ENCODE results near the gene CCDC43. TPM values are rescaled to one million over a fixed set of nuclear protein-coding genes. Genes with fewer than 3 reads are reported as not detected.
"Not testable (repeated sequence)": the region's sequence is repeated elsewhere in the genome, so short reads cannot be mapped to it uniquely, and the experiment has no call there.

The CCDC43 gene
- total RNA-seq, 1 experiment from 2014 or later, result 34.3 TPM

DNA sequence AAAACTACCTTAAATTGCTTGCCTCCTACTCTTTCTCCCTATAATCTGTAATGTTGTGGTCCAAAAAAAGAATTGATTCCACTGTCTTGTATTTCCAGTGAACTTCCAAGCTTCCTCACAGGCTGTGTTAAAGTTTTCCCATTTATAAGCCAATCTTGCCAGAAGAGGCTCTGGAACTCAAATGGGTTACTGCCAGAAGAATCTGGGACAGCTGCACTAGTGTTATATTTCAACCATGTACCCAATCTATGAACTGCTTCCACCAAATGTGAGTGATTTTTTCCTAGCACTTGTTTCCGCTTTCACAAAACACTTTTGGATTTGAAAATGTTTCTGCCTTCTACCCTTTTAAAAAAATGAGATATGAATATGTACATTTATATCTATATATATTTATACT, 1.8 kb downstream of the CCDC43 start:
- Histone ChIP-seq H2AFZ (ENCODE audit: low read length) (no peak overlapping the region), H4K5ac (ENCODE audit: insufficient read length, low read depth, low read length) (no peak overlapping the region), H3K27ac (ENCODE audit: insufficient read length, low read depth, low read length) (no peak overlapping the region), H3K9me3 (ENCODE audit: control insufficient read depth, low read depth, low read length) (no peaks in the 10 kb centered on the region), H3K4me2 (ENCODE audit: insufficient read depth, insufficient read length, low read length) (no peak overlapping the region), H3T11ph (ENCODE audit: low read length) (no peak overlapping the region), H3K79me1 (ENCODE audit: insufficient read depth, low read depth, low read length, poor library complexity, severe bottlenecking) (peaks cover 2% of the 10 kb centered on the region), H3K23ac (ENCODE audit: insufficient read length, low read depth, low read length) (no peak overlapping the region), H3K4me1 (ENCODE audit: insufficient read depth, low read length) (no peaks in the 10 kb centered on the region), H2BK120ac (ENCODE audit: low read depth, low read length, poor library complexity, severe bottlenecking) (no peak overlapping the region), H4K20me1 (ENCODE audit: control insufficient read depth, insufficient read depth, insufficient read length) (no peaks in the 10 kb centered on the region), H2AK5ac (ENCODE audit: insufficient read length, low read length) (no peak overlapping the region), H2BK12ac (ENCODE audit: insufficient read length, low read depth, low read length) (no peak overlapping the region), H3K79me2 (ENCODE audit: insufficient read depth, low read length) (peaks cover 5% of the 10 kb centered on the region; the same call in 1 of the 2 replicates), H3K18ac (ENCODE audit: insufficient read length, low read depth, low read length) (no peak overlapping the region), H3K14ac (ENCODE audit: insufficient read depth, low read length) (no peak overlapping the region), H2BK15ac (ENCODE audit: low read depth, low read length) (no peak overlapping the region), H2BK5ac (ENCODE audit: insufficient read length, low read length) (no peak overlapping the region), H4K91ac (ENCODE audit: insufficient read length, low read depth, low read length) (no peak overlapping the region), H2BK20ac (ENCODE audit: low read depth, low read length, poor library complexity, severe bottlenecking) (no peak overlapping the region), H3K23me2 (ENCODE audit: insufficient read length, low read depth, low read length, poor library complexity, severe bottlenecking) (peaks cover 9% of the 10 kb centered on the region), H3K9ac (ENCODE audit: extremely low read depth, insufficient read length, low read length) (no peak overlapping the region), H3K56ac (ENCODE audit: insufficient read length, low read depth, low read length) (no peak overlapping the region), H3K27me3 (ENCODE audit: insufficient read depth, low read length) (no peaks in the 10 kb centered on the region), H3K4ac (ENCODE audit: low read depth, low read length) (no peak overlapping the region), H4K8ac (replicated peaks; ENCODE audit: insufficient read length, low read depth, low read length) (no peak overlapping the region)
- Mint-ChIP-seq H3K4me3 (no peak overlapping the region; a peak in 1 of 5 replicates), H3K27ac (no peak overlapping the region), H3K27me3 (ENCODE audit: low read depth) (no peaks in the 10 kb centered on the region), H3K9me3 (no peaks in the 10 kb centered on the region), H3K4me1 (peaks cover 13 to 15% of the 10 kb centered on the region in 2 experiments), H3K36me3 (ENCODE audit: insufficient read depth in 1 of 3, low read depth in 3 of 3) (peaks cover 6 to 30% (median 13%) of the 10 kb centered on the region in 3 experiments; a peak in 6 of 7 replicates)
- no peak for DNase-seq
- WGBS (ENCODE audit: extremely low coverage, insufficient read length, low lambda C conversion rate), result no CpG with 5 or more reads among the region's 1 CpG
- TF ChIP-seq CTCF (conservative IDR thresholded peaks at IDR 0.05), result no peak

- H3K4me3 Mint-ChIP-seq; H3K56ac ChIP-seq (ENCODE audit: insufficient read length, low read depth, low read length): not testable (repeated sequence)
Measured at GRCh38 chr17:44683303-44683702, 6.3 kb downstream of the CCDC43 start.

More at GRCh38 chr17:44683303-44683702, 6.3 kb downstream of the CCDC43 start:
- not testable (repeated sequence) for H2BK20ac ChIP-seq (ENCODE audit: low read depth, low read length, poor library complexity, severe bottlenecking); H4K20me1 ChIP-seq (ENCODE audit: control insufficient read depth, insufficient read depth, insufficient read length); H2BK15ac ChIP-seq (ENCODE audit: low read depth, low read length); H2BK120ac ChIP-seq (ENCODE audit: low read depth, low read length, poor library complexity, severe bottlenecking); H3K4me1 Mint-ChIP-seq; H3K18ac ChIP-seq (ENCODE audit: insufficient read length, low read depth, low read length); H2BK5ac ChIP-seq (ENCODE audit: insufficient read length, low read length); H3K27ac ChIP-seq (ENCODE audit: insufficient read length, low read depth, low read length); H2AK5ac ChIP-seq (ENCODE audit: insufficient read length, low read length); H3K79me2 ChIP-seq (ENCODE audit: insufficient read depth, low read length); H3K27me3 ChIP-seq (ENCODE audit: insufficient read depth, low read length); H4K5ac ChIP-seq (ENCODE audit: insufficient read length, low read depth, low read length); H4K91ac ChIP-seq (ENCODE audit: insufficient read length, low read depth, low read length); DNase-seq; H3K4ac ChIP-seq (ENCODE audit: low read depth, low read length); H3K27ac Mint-ChIP-seq; H2BK12ac ChIP-seq (ENCODE audit: insufficient read length, low read depth, low read length); H3T11ph ChIP-seq (ENCODE audit: low read length); H2AFZ ChIP-seq (ENCODE audit: low read length); H3K23ac ChIP-seq (ENCODE audit: insufficient read length, low read depth, low read length); H4K8ac ChIP-seq (replicated peaks; ENCODE audit: insufficient read length, low read depth, low read length); H3K79me1 ChIP-seq (ENCODE audit: insufficient read depth, low read depth, low read length, poor library complexity, severe bottlenecking); H3K14ac ChIP-seq (ENCODE audit: insufficient read depth, low read length); H3K9me3 ChIP-seq (ENCODE audit: control insufficient read depth, low read depth, low read length); H3K4me1 ChIP-seq (ENCODE audit: insufficient read depth, low read length); H3K9me3 Mint-ChIP-seq; H3K23me2 ChIP-seq (ENCODE audit: insufficient read length, low read depth, low read length, poor library complexity, severe bottlenecking); H3K9ac ChIP-seq (ENCODE audit: extremely low read depth, insufficient read length, low read length); H3K27me3 Mint-ChIP-seq (ENCODE audit: low read depth); H3K4me2 ChIP-seq (ENCODE audit: insufficient read depth, insufficient read length, low read length)
- no CpG with 5 or more reads among the region's 4 CpGs for WGBS (ENCODE audit: extremely low coverage, insufficient read length, low lambda C conversion rate)
- H3K36me3 Mint-ChIP-seq (ENCODE audit: insufficient read depth in 1 of 3, low read depth in 3 of 3), result peaks cover 6 to 52% (median 37%) of the 10 kb centered on the region in 3 experiments; a peak in 6 of 7 replicates

Measured in H9 (cell line).